Measurements from ENCODE around the gene NRG3.

The NRG3 gene

GRCh38 chr10:82464966-82465365 lies 590.0 kb downstream of the NRG3 start:
- no peak for DNase-seq (ENCODE audit: low read depth, low spot score)

GRCh38 chr10:82468453-82468852 lies 593.5 kb downstream of the NRG3 start:
- no peak for DNase-seq (ENCODE audit: low read depth, low spot score)

- no peak for DNase-seq (ENCODE audit: low read depth, low spot score)
Measured at GRCh38 chr10:82472406-82473335, 597.7 kb downstream of the NRG3 start.

- DNase-seq (ENCODE audit: low read depth, low spot score), result no peak
Measured at GRCh38 chr10:82477776-82478175, 602.8 kb downstream of the NRG3 start.

- no peak for DNase-seq (ENCODE audit: low read depth, low spot score)
Measured at GRCh38 chr10:82492647-82493046, 617.7 kb downstream of the NRG3 start.

GRCh38 chr10:82496114-82496513 lies 621.1 kb downstream of the NRG3 start:
- no peak for DNase-seq (ENCODE audit: low read depth, low spot score)

- peak; percentile 23 for DNase-seq (ENCODE audit: low read depth, low spot score)
Measured at GRCh38 chr10:82497439-82497838, 622.4 kb downstream of the NRG3 start.

- DNase-seq (ENCODE audit: low read depth, low spot score), result no peak
Measured at GRCh38 chr10:82498976-82499375, 624.0 kb downstream of the NRG3 start.

- no peak for DNase-seq (ENCODE audit: low read depth, low spot score)
Measured at GRCh38 chr10:82505009-82505408, 630.0 kb downstream of the NRG3 start.

GRCh38 chr10:82506680-82507376 lies 631.8 kb downstream of the NRG3 start:
- no peak for DNase-seq (ENCODE audit: low read depth, low spot score)

GRCh38 chr10:82515256-82515655 lies 640.3 kb downstream of the NRG3 start:
- no peak for DNase-seq (ENCODE audit: low read depth, low spot score)

- no peak for DNase-seq (ENCODE audit: low read depth, low spot score)
Measured at GRCh38 chr10:82529062-82529461, 654.1 kb downstream of the NRG3 start.

GRCh38 chr10:82535457-82535856 lies 660.5 kb downstream of the NRG3 start:
- DNase-seq (ENCODE audit: low read depth, low spot score), result no peak

- DNase-seq (ENCODE audit: low read depth, low spot score), result no peak
Measured at GRCh38 chr10:82536668-82537067, 661.7 kb downstream of the NRG3 start.

- no peak for DNase-seq (ENCODE audit: low read depth, low spot score)
Measured at GRCh38 chr10:82538272-82538671, 663.3 kb downstream of the NRG3 start.

- DNase-seq (ENCODE audit: low read depth, low spot score), result no peak
Measured at GRCh38 chr10:82543631-82544030, 668.6 kb downstream of the NRG3 start.

- DNase-seq (ENCODE audit: low read depth, low spot score), result no peak
Measured at GRCh38 chr10:82544377-82544776, 669.4 kb downstream of the NRG3 start.

GRCh38 chr10:82551506-82551905 lies 676.5 kb downstream of the NRG3 start:
- DNase-seq (ENCODE audit: low read depth, low spot score), result no peak

GRCh38 chr10:82552267-82552666 lies 677.3 kb downstream of the NRG3 start:
- no peak for DNase-seq (ENCODE audit: low read depth, low spot score)

- DNase-seq (ENCODE audit: low read depth, low spot score), result no peak
Measured at GRCh38 chr10:82554381-82554780, 679.4 kb downstream of the NRG3 start.

GRCh38 chr10:82558014-82558607 lies 683.1 kb downstream of the NRG3 start:
- peak; percentile 17 for DNase-seq (ENCODE audit: low read depth, low spot score)
